ENCODE data around the gene ARNT2. TPM values are rescaled to one million over a fixed set of nuclear protein-coding genes. Genes with fewer than 3 reads are reported as not detected.

Gene ARNT2
- total RNA-seq, 4 donors from 2014 or later, result 0.26 to 22.9 (median 7.0) TPM

DNA sequence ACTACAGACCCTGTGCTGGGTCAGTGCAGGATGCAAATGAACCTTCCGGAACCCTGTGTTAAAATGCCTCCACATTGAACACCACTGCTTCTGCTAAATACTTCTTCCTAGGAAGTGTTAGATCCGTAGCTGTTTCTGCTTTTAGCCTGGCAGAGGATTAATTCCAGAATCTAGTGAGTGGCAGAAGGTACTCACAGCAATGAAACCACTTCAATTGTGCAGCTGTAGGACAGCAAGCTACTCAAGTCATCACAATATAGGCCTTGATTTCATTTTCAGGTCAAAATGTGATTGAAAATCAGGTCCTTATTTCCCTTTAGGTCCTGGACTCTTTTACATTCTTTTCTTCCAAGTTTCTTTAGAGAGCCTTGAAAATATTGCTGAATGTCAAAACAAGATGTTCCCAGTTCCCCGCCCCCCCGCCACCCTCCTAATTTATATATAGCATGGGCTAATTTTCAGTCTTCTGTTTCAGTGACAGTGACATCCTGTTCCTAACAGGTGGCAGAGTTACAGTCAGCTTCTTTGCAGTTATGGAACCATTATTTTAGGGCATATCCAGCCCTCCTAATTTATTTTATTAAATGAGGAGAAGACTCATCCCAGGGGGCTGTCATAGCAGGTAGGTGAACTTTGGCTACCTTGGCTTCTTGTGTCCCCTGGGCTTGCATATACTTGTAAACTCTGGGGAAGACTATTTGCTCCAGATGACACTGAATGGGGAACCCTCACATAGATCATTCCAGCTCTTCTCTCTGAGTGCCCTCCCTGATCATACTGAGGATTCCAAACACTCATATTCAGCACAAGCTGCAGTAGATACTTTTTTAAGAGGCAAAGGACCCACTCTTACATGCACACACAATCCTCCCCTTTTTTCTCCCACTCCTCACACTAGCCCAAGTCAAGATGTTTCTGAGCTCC lies 28.0 kb upstream of the ARNT2 start:
- Histone ChIP-seq H3K9me3 (no peaks in the 10 kb centered on the region), H3K27me3 (no peaks in the 10 kb centered on the region), H3K4me3 (no peak overlapping the region), H3K36me3 (no peaks in the 10 kb centered on the region), H3K4me1 (no peaks in the 10 kb centered on the region), H3K27ac (no peak overlapping the region)
- no peak for DNase-seq
- intact Hi-C loops (cut with DNase I; ENCODE audit: low total_unique reads), result no loop called here
- TF ChIP-seq POLR2A (IDR thresholded peaks at IDR 0.05), result no peak
- TF ChIP-seq, protein P1, sequence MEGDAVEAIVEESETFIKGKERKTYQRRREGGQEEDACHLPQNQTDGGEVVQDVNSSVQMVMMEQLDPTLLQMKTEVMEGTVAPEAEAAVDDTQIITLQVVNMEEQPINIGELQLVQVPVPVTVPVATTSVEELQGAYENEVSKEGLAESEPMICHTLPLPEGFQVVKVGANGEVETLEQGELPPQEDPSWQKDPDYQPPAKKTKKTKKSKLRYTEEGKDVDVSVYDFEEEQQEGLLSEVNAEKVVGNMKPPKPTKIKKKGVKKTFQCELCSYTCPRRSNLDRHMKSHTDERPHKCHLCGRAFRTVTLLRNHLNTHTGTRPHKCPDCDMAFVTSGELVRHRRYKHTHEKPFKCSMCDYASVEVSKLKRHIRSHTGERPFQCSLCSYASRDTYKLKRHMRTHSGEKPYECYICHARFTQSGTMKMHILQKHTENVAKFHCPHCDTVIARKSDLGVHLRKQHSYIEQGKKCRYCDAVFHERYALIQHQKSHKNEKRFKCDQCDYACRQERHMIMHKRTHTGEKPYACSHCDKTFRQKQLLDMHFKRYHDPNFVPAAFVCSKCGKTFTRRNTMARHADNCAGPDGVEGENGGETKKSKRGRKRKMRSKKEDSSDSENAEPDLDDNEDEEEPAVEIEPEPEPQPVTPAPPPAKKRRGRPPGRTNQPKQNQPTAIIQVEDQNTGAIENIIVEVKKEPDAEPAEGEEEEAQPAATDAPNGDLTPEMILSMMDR (IDR thresholded peaks at IDR 0.05), result no peak

- no peaks in the 10 kb centered on the region for H3K9me3 ChIP-seq
- H3K4me1 ChIP-seq, result no peaks in the 10 kb centered on the region
- no peak overlapping the region for H3K27ac ChIP-seq
- intact Hi-C loops (cut with DNase I; ENCODE audit: low total_unique reads), result no loop called here
- DNase-seq, result no peak
- H3K27me3 ChIP-seq, result no peaks in the 10 kb centered on the region
- H3K36me3 ChIP-seq, result no peaks in the 10 kb centered on the region
- TF ChIP-seq POLR2A (IDR thresholded peaks at IDR 0.05), result no peak
- TF ChIP-seq, protein P1 (IDR thresholded peaks at IDR 0.05), result no peak
- no peak overlapping the region for H3K4me3 ChIP-seq
Measured at GRCh38 chr15:80379693-80380092, 24.5 kb upstream of the ARNT2 start.

DNA sequence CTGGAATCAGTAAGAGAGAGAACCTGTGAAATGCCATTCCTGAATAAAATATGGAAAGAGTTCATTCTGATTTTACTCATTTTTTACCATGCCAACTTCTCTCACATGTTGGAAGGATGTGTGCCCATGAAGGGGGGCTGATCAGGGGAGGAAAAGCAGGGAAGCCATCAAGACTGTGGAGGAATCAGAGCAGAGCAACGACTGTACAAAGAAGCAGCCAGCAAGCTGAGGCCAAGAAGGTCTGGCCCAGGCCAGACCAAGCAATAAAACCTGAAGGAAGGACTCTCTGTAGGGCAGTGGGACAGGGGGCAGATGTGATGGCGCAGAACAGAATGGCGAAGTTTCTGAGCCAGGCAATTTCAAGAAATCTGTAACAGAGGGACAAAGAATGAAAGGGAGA lies 24.0 kb upstream of the ARNT2 start:
- no peak for DNase-seq
- intact Hi-C loops (cut with DNase I; ENCODE audit: low total_unique reads), result no loop called here
- no peaks in the 10 kb centered on the region for H3K9me3 ChIP-seq
- H3K4me3 ChIP-seq, result no peak overlapping the region
- H3K27ac ChIP-seq, result no peak overlapping the region
- TF ChIP-seq POLR2A (IDR thresholded peaks at IDR 0.05), result no peak
- TF ChIP-seq, protein P1 (IDR thresholded peaks at IDR 0.05), result no peak
- H3K4me1 ChIP-seq, result no peaks in the 10 kb centered on the region
- no peaks in the 10 kb centered on the region for H3K27me3 ChIP-seq
- no peaks in the 10 kb centered on the region for H3K36me3 ChIP-seq

DNA sequence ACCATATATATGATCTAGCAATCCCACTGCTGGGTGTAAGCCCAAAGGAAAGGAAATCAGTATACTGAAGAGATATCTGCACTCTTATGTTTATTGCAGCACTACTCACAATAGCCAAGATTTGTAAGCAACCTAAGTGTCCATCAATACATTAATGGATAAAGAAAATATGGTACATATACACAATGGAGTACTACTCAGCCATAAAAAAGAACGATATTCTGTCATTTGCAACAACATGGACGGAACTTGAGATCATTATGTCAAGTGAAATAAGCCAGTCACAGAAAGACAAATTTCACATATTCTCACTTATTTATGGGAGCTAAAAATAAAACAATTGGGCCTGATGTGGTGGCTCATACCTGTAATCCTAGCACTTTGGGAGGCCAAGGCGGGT lies 21.9 kb upstream of the ARNT2 start:
- no peaks in the 10 kb centered on the region for H3K27me3 ChIP-seq
- H3K9me3 ChIP-seq, result no peaks in the 10 kb centered on the region
- no peak for DNase-seq
- H3K4me1 ChIP-seq, result no peaks in the 10 kb centered on the region
- intact Hi-C loops (cut with DNase I; ENCODE audit: low total_unique reads), result no loop called here
- H3K36me3 ChIP-seq, result no peaks in the 10 kb centered on the region
- no peak overlapping the region for H3K27ac ChIP-seq
- H3K4me3 ChIP-seq, result no peak overlapping the region
- no peak for TF ChIP-seq POLR2A (IDR thresholded peaks at IDR 0.05)
- TF ChIP-seq, protein P1 (IDR thresholded peaks at IDR 0.05), result no peak

GRCh38 chr15:80384432-80384831 lies 19.8 kb upstream of the ARNT2 start:
- DNase-seq, result no peak
- H3K4me1 ChIP-seq, result no peaks in the 10 kb centered on the region
- H3K9me3 ChIP-seq, result no peaks in the 10 kb centered on the region
- no peaks in the 10 kb centered on the region for H3K36me3 ChIP-seq
- TF ChIP-seq POLR2A (IDR thresholded peaks at IDR 0.05), result no peak
- TF ChIP-seq, protein P1 (IDR thresholded peaks at IDR 0.05), result no peak
- no peaks in the 10 kb centered on the region for H3K27me3 ChIP-seq
- intact Hi-C loops (cut with DNase I; ENCODE audit: low total_unique reads), result no loop called here
- H3K27ac ChIP-seq, result no peak overlapping the region
- H3K4me3 ChIP-seq, result no peak overlapping the region
